ENCODE results near the gene CCNG2. TPM values are rescaled to one million over a fixed set of nuclear protein-coding genes. Genes with fewer than 3 reads are reported as not detected.

Gene CCNG2
- total and polyA plus RNA-seq, 2 of the 13 experiments (the other 11 are each of a cell fraction or from before 2014, with no cell fraction given): 3.9 to 11.5 TPM

- no peaks in the 10 kb centered on the region for H3K36me3 ChIP-seq (replicated peaks in 1 of 2; ENCODE audit: control insufficient read depth in 1 of 2, insufficient read depth in 2 of 2, low read length in 2 of 2)
- in situ Hi-C loops (cut with HindIII; ENCODE audit: extremely low pct_ligation_motif_present, low pct_unique_long_range_greater_than_20kb) (no loop called here), intact Hi-C loops (cut with micrococcal nuclease; ENCODE audit: unreplicated experiment) (no loop called here)
- H3K27me3 ChIP-seq (ENCODE audit: control insufficient read depth in 1 of 2, insufficient read depth in 2 of 2, low read length in 2 of 2): 0 out of 5 replicates have a peak, but pooled peaks cover 0 to 4% of the 10 kb centered on the region in 2 experiments
- H3K79me2 ChIP-seq (ENCODE audit: insufficient read depth, low read length): no peaks in the 10 kb centered on the region
- no peak overlapping the region for H2AFZ ChIP-seq (ENCODE audit: low read length)
- H3K9ac ChIP-seq (ENCODE audit: insufficient read depth, low read depth, low read length): no peak overlapping the region
- H3K9me3 ChIP-seq (ENCODE audit: low read length): no peaks in the 10 kb centered on the region
- H3K4me3 ChIP-seq (replicated peaks in 1 of 3; ENCODE audit: insufficient read depth in 1 of 3, low read depth in 2 of 3, low read length in 3 of 3): no peak overlapping the region
- ChIA-PET CTCF (ENCODE audit: low intra/inter-chr PET ratio, low total read pairs) (no interaction called here), POLR2A (no interaction called here)
- ATAC-seq (no peak), DNase-seq (ENCODE audit: low spot score) (no peak), FAIRE-seq (no peak)
- no TSS peak for BruUV-seq (replicated peaks)
- 13% methylated on average over 1 of the region's 1 CpG for WGBS (ENCODE audit: low lambda C conversion rate)
- H3K4me1 ChIP-seq (ENCODE audit: insufficient read depth, low read length): no peaks in the 10 kb centered on the region
- no peaks in the 10 kb centered on the region for H4K20me1 ChIP-seq (ENCODE audit: insufficient read depth, low read length)
- H3K27ac ChIP-seq (ENCODE audit: extremely low read length, insufficient read depth, low read length): no peak overlapping the region
- TF ChIP-seq NFE2 (CRISPR knock-in tag; IDR thresholded peaks at IDR 0.05): no peak
- TF ChIP-seq SNAI1 (CRISPR knock-in tag; IDR thresholded peaks at IDR 0.05; ENCODE audit: borderline replicate concordance): no peak
- TF ChIP-seq E2F5 (CRISPR knock-in tag; conservative IDR thresholded peaks at IDR 0.05): no peak
- no peak for TF ChIP-seq PHF21A (CRISPR knock-in tag; IDR thresholded peaks at IDR 0.05)
- H3K4me2 ChIP-seq (ENCODE audit: low read depth, low read length): no peak overlapping the region
Observed at GRCh38 chr4:77217526-77217925, 60.5 kb downstream of the CCNG2 start.

GRCh38 chr4:77219266-77219665, 62.3 kb downstream of the CCNG2 start:
- no peak overlapping the region for H2AFZ ChIP-seq (ENCODE audit: low read length)
- ChIA-PET POLR2A (no interaction called here), CTCF (ENCODE audit: low intra/inter-chr PET ratio, low total read pairs) (no interaction called here)
- 0 out of 5 replicates have a peak, but pooled peaks cover 0 to 4% of the 10 kb centered on the region in 2 experiments for H3K27me3 ChIP-seq (ENCODE audit: control insufficient read depth in 1 of 2, insufficient read depth in 2 of 2, low read length in 2 of 2)
- ATAC-seq (no peak), FAIRE-seq (no peak), DNase-seq (ENCODE audit: low spot score) (no peak)
- H3K4me3 ChIP-seq (replicated peaks in 1 of 3; ENCODE audit: insufficient read depth in 1 of 3, low read depth in 2 of 3, low read length in 3 of 3): no peak overlapping the region
- intact Hi-C loops (cut with micrococcal nuclease; ENCODE audit: unreplicated experiment): no loop called here
- H4K20me1 ChIP-seq (ENCODE audit: insufficient read depth, low read length): no peaks in the 10 kb centered on the region
- no TSS peak for BruUV-seq (replicated peaks)
- no peak overlapping the region for H3K4me2 ChIP-seq (ENCODE audit: low read depth, low read length)
- H3K4me1 ChIP-seq (ENCODE audit: insufficient read depth, low read length): no peaks in the 10 kb centered on the region
- in situ Hi-C loops (cut with HindIII; ENCODE audit: extremely low pct_ligation_motif_present, low pct_unique_long_range_greater_than_20kb): no loop called here
- WGBS (ENCODE audit: low lambda C conversion rate): 15% methylated on average over 2 of the region's 2 CpGs
- no peak overlapping the region for H3K9ac ChIP-seq (ENCODE audit: insufficient read depth, low read depth, low read length)
- H3K9me3 ChIP-seq (ENCODE audit: low read length): no peaks in the 10 kb centered on the region
- no peaks in the 10 kb centered on the region for H3K79me2 ChIP-seq (ENCODE audit: insufficient read depth, low read length)
- H3K27ac ChIP-seq (ENCODE audit: extremely low read length, insufficient read depth, low read length): no peak overlapping the region
- no peaks in the 10 kb centered on the region for H3K36me3 ChIP-seq (replicated peaks in 1 of 2; ENCODE audit: control insufficient read depth in 1 of 2, insufficient read depth in 2 of 2, low read length in 2 of 2)
- TF ChIP-seq SPEN (CRISPR knock-in tag; IDR thresholded peaks at IDR 0.05; ENCODE audit: low read depth) (no peak), FOXP4 (CRISPR knock-in tag; IDR thresholded peaks at IDR 0.05) (no peak), SP4 (CRISPR knock-in tag; IDR thresholded peaks at IDR 0.05) (no peak), ZNF343 (CRISPR knock-in tag; IDR thresholded peaks at IDR 0.05) (no peak), ZNF550 (CRISPR knock-in tag; IDR thresholded peaks at IDR 0.05; ENCODE audit: borderline replicate concordance) (no peak), HDAC2 (CRISPR knock-in tag; IDR thresholded peaks at IDR 0.05) (no peak), TFE3 (CRISPR knock-in tag; IDR thresholded peaks at IDR 0.05) (no peak)

All from HepG2 (cell line).